ENCODE data around the gene SNTA1.
"Not testable (repeated sequence)": the region's sequence is repeated elsewhere in the genome, so short reads cannot be mapped to it uniquely, and the experiment has no call there.

SNTA1 gene

GRCh38 chr20:33423875-33424274 is 19.7 kb downstream of the SNTA1 start:
- not testable (repeated sequence) for DNase-seq

- DNase-seq = no peak
These were observed 20.3 kb downstream of the SNTA1 start for GRCh38 chr20:33423141-33423834.

DNA sequence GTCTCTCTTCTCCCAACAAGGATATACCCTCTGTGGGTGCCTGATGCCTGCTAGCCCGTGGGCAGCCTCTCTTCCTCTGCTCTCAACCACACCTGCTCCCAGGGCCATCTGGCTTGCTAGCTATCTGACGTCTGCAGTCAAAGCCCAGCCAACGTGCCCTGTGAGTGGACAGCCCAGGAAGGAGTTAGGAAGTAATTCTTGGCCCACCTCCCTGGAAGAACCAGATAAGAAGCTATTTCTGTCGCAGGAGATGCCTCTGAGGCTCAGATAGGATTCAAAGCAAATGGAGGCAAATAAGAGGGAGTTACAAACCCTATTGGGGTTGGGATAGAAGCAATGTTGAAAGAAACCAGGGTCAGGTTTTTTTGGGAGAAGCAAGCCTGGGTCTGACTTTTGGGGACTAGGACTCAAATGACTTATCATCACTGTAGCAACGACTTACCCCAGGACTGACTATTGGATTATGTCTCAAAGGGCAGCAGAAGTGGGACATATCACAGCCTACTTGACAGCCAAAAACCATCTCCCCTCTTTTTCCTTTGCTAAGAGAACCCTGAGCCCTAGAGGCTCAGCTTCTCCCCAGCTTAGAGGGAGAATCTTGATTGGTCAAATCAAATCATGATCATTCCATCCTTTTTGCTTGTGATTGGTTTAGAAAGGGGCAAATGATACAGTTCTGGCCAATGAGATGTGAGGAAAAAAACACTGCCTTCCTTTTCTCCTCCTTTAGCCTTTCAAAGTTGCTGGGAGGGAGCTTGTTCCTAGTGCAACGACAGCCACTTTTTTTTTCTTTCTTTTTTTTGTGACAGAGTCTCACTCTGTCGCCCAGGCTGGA is 24.2 kb downstream of the SNTA1 start:
- no peak for DNase-seq

DNA sequence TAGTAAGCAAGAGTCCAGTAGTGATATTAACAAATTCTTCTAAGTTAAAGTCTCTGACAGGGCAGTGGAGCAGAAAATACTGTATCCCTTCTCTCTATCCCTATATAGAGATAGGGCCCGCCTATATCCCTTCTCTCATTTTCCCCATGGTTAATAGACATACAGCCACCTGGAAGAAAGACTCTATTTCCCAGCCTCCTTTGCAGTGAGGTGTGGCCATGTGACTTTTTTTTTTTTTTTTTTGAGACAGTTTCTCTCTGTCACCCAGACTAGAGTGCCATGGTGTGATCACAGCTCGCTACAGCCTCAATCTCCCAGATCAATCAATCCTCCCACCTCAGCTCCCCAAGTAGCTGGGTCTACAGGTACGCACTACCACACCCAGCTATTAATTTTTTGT is 25.5 kb downstream of the SNTA1 start:
- DNase-seq = no peak

- DNase-seq = peak; percentile 13
These were observed 27.6 kb downstream of the SNTA1 start for GRCh38 chr20:33415948-33416347.

GRCh38 chr20:33412484-33412838 is 31.1 kb downstream of the SNTA1 start:
- DNase-seq = no peak

GRCh38 chr20:33411711-33412483 is 31.7 kb downstream of the SNTA1 start:
- DNase-seq = no peak

DNA sequence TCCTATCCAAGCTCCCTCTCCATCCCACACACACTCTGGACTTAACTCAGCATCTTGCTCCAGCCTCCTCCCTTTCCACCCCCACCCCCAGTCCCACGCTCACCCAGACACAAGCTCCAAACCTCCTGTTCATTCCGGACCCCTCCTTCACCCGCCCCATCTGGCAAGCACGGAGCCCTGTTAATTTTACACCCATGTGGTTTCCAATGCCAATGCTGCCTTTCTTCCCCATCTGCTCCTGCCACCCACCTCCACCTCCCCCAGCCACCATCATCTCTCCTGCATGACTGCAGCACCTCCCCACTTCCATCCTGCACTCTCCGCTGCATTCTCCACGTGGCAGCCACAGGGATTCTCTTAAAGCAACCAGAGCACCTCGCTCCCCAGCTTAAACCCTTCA is 32.3 kb downstream of the SNTA1 start:
- DNase-seq = no peak

GRCh38 chr20:33410081-33410742 is 33.4 kb downstream of the SNTA1 start:
- DNase-seq = no peak

- no peak for DNase-seq
These were observed 34.6 kb downstream of the SNTA1 start for GRCh38 chr20:33408716-33409654.

- DNase-seq = no peak
These were observed 35.2 kb downstream of the SNTA1 start for GRCh38 chr20:33408313-33408712.

GRCh38 chr20:33407796-33408195 is 35.8 kb downstream of the SNTA1 start:
- no peak for DNase-seq

DNA sequence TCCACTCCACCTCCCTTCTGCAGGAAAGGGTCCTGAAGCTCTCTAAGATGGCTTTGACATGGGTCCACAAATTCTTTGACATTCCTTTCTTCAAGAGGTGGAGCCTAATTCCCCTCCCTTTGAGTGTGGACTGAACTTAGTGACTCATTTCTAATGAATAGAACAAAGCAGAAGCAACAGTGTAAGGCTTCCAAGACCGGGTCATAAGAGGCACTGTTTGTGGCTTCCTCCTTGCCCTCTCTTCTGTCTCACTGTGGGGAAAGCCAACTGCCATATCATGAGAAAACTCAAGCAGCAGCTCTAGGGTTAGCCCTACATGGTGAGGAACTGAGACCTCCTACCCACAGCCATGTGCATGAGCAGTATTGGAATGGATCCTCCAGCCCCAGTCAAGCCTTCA is 36.3 kb downstream of the SNTA1 start:
- no peak for DNase-seq

GRCh38 chr20:33404281-33404680 is 39.3 kb downstream of the SNTA1 start:
- no peak for DNase-seq

DNA sequence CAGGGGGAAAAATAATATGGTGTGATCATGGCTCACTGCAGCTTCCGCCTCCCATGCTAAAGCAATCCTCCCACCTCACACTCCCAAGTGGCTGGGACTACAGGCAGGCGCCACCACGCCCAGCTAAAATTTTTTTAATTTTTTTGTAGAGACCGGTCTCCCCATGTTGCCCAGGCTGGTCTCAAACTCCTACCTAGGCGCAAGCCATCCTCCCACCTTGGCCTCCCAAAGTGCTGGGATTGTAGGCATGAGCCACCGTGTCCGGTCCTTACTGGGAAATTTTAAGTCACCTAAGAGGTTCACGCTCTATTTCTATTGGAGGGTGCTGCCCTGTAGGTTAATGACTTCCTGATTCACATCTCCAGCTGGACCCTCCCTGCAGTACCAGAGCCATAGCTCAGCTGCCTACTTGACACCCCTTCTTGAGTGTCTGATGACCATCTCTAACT is 41.6 kb downstream of the SNTA1 start:
- no peak for DNase-seq

GRCh38 chr20:33401184-33401920 is 42.2 kb downstream of the SNTA1 start, which contains the start of gene CDK5RAP1:
Gene CDK5RAP1, minus strand, starts transcription at chr20:33401519. Its CDS starts 4,455 bp downstream, at chr20:33397064.
- peak; percentile 87 for DNase-seq

DNA sequence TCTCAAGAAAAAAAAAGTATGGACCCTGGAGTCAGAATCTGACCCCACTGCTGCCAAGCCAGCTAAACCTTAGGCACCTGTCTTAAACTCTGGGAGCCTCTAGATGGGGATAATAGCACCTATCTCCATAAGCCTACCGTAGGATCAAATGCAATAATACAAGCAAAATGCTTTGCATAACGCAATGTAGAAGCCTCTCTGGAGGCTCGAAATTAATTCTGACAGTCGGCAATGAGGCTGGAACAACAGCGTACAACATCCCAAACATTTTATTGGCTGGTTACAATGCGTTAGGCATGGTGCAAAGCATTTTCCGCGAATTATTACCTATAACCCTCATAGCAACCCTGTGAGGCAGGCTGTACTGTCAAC is 42.8 kb downstream of the SNTA1 start:
- DNase-seq = no peak

DNA sequence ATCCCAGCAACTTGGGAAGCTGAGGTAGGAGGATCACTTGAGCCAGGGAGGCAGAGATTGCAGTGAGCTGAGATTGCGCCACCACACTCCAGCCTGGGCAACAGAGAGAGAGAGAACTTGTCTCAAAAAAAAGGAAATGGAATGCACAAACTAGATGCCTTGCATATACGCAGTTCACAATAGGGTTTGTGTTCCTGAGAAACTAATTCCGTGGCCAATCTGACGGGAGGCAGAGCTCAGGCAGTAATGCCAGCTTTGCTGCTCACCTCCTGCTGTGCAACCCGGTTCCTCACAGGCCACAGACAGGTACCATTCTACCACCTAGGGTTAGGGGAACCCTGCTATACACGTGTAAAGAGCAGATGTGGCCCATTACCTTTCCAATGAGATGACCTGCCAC is 43.6 kb downstream of the SNTA1 start:
- DNase-seq = no peak

- no peak for DNase-seq
These were observed 48.8 kb downstream of the SNTA1 start for GRCh38 chr20:33394718-33395117.

DNA sequence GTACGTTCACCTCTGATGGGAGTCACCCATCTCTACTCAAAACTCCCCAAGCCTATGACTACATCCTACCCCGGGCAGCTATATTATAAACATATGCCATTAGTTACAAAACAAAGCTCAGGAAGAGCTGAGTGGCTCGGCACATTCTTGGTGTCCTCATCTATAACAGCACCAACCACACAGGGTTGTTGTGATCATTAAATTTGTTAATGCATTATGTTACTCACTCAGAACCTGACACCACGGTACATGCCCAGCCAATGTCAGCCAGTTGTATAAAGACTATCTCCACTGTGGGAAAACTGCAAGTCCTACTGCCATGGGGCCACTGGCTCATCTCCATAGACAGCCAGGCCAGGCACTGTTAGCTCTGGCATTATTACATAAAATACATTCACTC is 50.0 kb downstream of the SNTA1 start:
- DNase-seq = no peak
